ENCODE results near the gene JMY. TPM values are rescaled to one million over a fixed set of nuclear protein-coding genes. Genes with fewer than 3 reads are reported as not detected.

Gene JMY
- total RNA-seq, 1 donor from 2014 or later, result 7.0 TPM

GRCh38 chr5:79206541-79206940 lies 29.4 kb upstream of the JMY start:
- no peak overlapping the region for H3K4me3 Mint-ChIP-seq (ENCODE audit: unreplicated experiment)
- H3K36me3 Mint-ChIP-seq (ENCODE audit: low read depth, unreplicated experiment), result no peaks in the 10 kb centered on the region
- FAIRE-seq, result no peak

GRCh38 chr5:79209505-79209904 lies 26.4 kb upstream of the JMY start:
- Histone ChIP-seq H3K4me3 (ENCODE audit: insufficient read depth, low read depth, low read length) (no peak overlapping the region), H3K9me3 (ENCODE audit: insufficient read depth, low read depth, low read length) (no peaks in the 10 kb centered on the region), H3K4me2 (ENCODE audit: low read length) (no peak overlapping the region), H2AFZ (ENCODE audit: low read depth, low read length) (no peak overlapping the region), H3K4me1 (ENCODE audit: insufficient read depth, low read length) (no peaks in the 10 kb centered on the region), H3K36me3 (ENCODE audit: insufficient read depth, low read length) (no peaks in the 10 kb centered on the region), H3K27me3 (ENCODE audit: insufficient read depth, low read length) (no peaks in the 10 kb centered on the region), H3K27ac (ENCODE audit: low read depth, low read length) (no peak overlapping the region), H4K20me1 (ENCODE audit: insufficient read depth, low read length) (no peaks in the 10 kb centered on the region), H3K9ac (ENCODE audit: low read length) (no peak overlapping the region), H3K79me2 (ENCODE audit: insufficient read depth, low read length) (no peaks in the 10 kb centered on the region)
- H3K27ac Mint-ChIP-seq (ENCODE audit: unreplicated experiment), result no peak overlapping the region
- H3K27me3 Mint-ChIP-seq (ENCODE audit: low read depth, unreplicated experiment), result no peaks in the 10 kb centered on the region
- no peaks in the 10 kb centered on the region for H3K36me3 Mint-ChIP-seq (ENCODE audit: low read depth, unreplicated experiment)
- peaks cover 2% of the 10 kb centered on the region for H3K9me3 Mint-ChIP-seq (ENCODE audit: unreplicated experiment)
- no peaks in the 10 kb centered on the region for H3K4me1 Mint-ChIP-seq (ENCODE audit: low read depth, unreplicated experiment)
- TF ChIP-seq, protein P1, sequence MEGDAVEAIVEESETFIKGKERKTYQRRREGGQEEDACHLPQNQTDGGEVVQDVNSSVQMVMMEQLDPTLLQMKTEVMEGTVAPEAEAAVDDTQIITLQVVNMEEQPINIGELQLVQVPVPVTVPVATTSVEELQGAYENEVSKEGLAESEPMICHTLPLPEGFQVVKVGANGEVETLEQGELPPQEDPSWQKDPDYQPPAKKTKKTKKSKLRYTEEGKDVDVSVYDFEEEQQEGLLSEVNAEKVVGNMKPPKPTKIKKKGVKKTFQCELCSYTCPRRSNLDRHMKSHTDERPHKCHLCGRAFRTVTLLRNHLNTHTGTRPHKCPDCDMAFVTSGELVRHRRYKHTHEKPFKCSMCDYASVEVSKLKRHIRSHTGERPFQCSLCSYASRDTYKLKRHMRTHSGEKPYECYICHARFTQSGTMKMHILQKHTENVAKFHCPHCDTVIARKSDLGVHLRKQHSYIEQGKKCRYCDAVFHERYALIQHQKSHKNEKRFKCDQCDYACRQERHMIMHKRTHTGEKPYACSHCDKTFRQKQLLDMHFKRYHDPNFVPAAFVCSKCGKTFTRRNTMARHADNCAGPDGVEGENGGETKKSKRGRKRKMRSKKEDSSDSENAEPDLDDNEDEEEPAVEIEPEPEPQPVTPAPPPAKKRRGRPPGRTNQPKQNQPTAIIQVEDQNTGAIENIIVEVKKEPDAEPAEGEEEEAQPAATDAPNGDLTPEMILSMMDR (IDR thresholded peaks at IDR 0.05; ENCODE audit: insufficient read depth, low read depth, low read length), result no peak
- TF ChIP-seq EZH2 (IDR thresholded peaks at IDR 0.05; ENCODE audit: insufficient read depth, low read length), result no peak
- H3K4me3 Mint-ChIP-seq (ENCODE audit: unreplicated experiment), result no peak overlapping the region
- no peak for FAIRE-seq
- DNase-seq (ENCODE audit: low read depth), result no peak

More at GRCh38 chr5:79206541-79206940, 29.4 kb upstream of the JMY start:
- H3K27me3 Mint-ChIP-seq (ENCODE audit: low read depth, unreplicated experiment), result no peaks in the 10 kb centered on the region
- Histone ChIP-seq H2AFZ (ENCODE audit: low read depth, low read length) (no peak overlapping the region), H3K79me2 (ENCODE audit: insufficient read depth, low read length) (no peaks in the 10 kb centered on the region), H3K4me2 (ENCODE audit: low read length) (no peak overlapping the region), H4K20me1 (ENCODE audit: insufficient read depth, low read length) (no peaks in the 10 kb centered on the region), H3K9ac (ENCODE audit: low read length) (no peak overlapping the region), H3K27ac (ENCODE audit: low read depth, low read length) (no peak overlapping the region), H3K4me3 (ENCODE audit: insufficient read depth, low read depth, low read length) (no peak overlapping the region), H3K9me3 (ENCODE audit: insufficient read depth, low read depth, low read length) (no peaks in the 10 kb centered on the region), H3K27me3 (ENCODE audit: insufficient read depth, low read length) (no peaks in the 10 kb centered on the region), H3K4me1 (ENCODE audit: insufficient read depth, low read length) (no peaks in the 10 kb centered on the region), H3K36me3 (ENCODE audit: insufficient read depth, low read length) (no peaks in the 10 kb centered on the region)
- no peaks in the 10 kb centered on the region for H3K9me3 Mint-ChIP-seq (ENCODE audit: unreplicated experiment)
- no peak for TF ChIP-seq EZH2 (IDR thresholded peaks at IDR 0.05; ENCODE audit: insufficient read depth, low read length)
- TF ChIP-seq, protein P1 (IDR thresholded peaks at IDR 0.05; ENCODE audit: insufficient read depth, low read depth, low read length), result no peak
- H3K4me1 Mint-ChIP-seq (ENCODE audit: low read depth, unreplicated experiment), result no peaks in the 10 kb centered on the region
- DNase-seq (ENCODE audit: low read depth), result no peak
- no peak overlapping the region for H3K27ac Mint-ChIP-seq (ENCODE audit: unreplicated experiment)

GRCh38 chr5:79224286-79224984 lies 11.5 kb upstream of the JMY start:
- no peaks in the 10 kb centered on the region for H3K4me1 Mint-ChIP-seq (ENCODE audit: low read depth, unreplicated experiment)
- Histone ChIP-seq H3K27ac (ENCODE audit: low read depth, low read length) (no peak overlapping the region), H3K9ac (ENCODE audit: low read length) (no peak overlapping the region), H3K4me2 (ENCODE audit: low read length) (no peak overlapping the region), H4K20me1 (ENCODE audit: insufficient read depth, low read length) (no peaks in the 10 kb centered on the region), H3K27me3 (ENCODE audit: insufficient read depth, low read length) (no peaks in the 10 kb centered on the region), H3K4me1 (ENCODE audit: insufficient read depth, low read length) (no peaks in the 10 kb centered on the region), H3K9me3 (ENCODE audit: insufficient read depth, low read depth, low read length) (no peaks in the 10 kb centered on the region), H3K79me2 (ENCODE audit: insufficient read depth, low read length) (no peaks in the 10 kb centered on the region), H2AFZ (ENCODE audit: low read depth, low read length) (no peak overlapping the region), H3K36me3 (ENCODE audit: insufficient read depth, low read length) (no peaks in the 10 kb centered on the region), H3K4me3 (ENCODE audit: insufficient read depth, low read depth, low read length) (no peak overlapping the region)
- DNase-seq (ENCODE audit: low read depth) (no peak), FAIRE-seq (no peak)
- H3K4me3 Mint-ChIP-seq (ENCODE audit: unreplicated experiment), result no peak overlapping the region
- peaks cover 2% of the 10 kb centered on the region for H3K9me3 Mint-ChIP-seq (ENCODE audit: unreplicated experiment)
- TF ChIP-seq EZH2 (IDR thresholded peaks at IDR 0.05; ENCODE audit: insufficient read depth, low read length), result no peak
- TF ChIP-seq, protein P1 (IDR thresholded peaks at IDR 0.05; ENCODE audit: insufficient read depth, low read depth, low read length), result no peak
- no peak overlapping the region for H3K27ac Mint-ChIP-seq (ENCODE audit: unreplicated experiment)
- H3K27me3 Mint-ChIP-seq (ENCODE audit: low read depth, unreplicated experiment), result no peaks in the 10 kb centered on the region
- no peaks in the 10 kb centered on the region for H3K36me3 Mint-ChIP-seq (ENCODE audit: low read depth, unreplicated experiment)

Data from astrocyte (in vitro differentiated cells and primary cell).